SK-N-DZ (cell line): ENCODE measurements around the gene TBL2.
"Not testable (repeated sequence)": the region's sequence is repeated elsewhere in the genome, so short reads cannot be mapped to it uniquely, and the experiment has no call there.

Source experiments
- DNase-seq: peaks from one replicate; pipeline ENCODE4 v3.0.0-alpha.2; 2015; ENCODE audit warnings: low spot score

The TBL2 gene

GRCh38 chr7:73535918-73536317 lies 42.5 kb downstream of the TBL2 start:
- DNase-seq, result not testable (repeated sequence)

DNA sequence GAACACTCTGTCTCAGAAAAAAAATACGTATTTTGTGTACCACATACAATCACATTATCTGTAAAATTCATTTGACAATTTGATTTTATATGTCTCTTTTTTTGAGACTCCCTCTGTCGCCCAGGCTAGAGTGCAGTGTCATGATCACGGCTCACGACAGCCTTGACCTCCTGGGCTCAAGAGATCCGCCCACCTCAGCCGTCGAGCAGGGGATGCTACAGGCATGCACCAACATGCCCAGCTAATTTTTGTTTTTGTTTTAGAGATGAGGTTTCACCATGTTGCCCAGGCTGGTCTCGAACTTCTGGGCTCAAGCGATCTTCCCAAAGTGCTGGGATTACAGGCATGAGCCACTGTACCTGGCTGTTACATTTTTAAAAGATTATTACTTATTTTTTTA lies 44.6 kb downstream of the TBL2 start:
- DNase-seq, result no peak

GRCh38 chr7:73532224-73532623 lies 46.2 kb downstream of the TBL2 start:
- no peak for DNase-seq

DNA sequence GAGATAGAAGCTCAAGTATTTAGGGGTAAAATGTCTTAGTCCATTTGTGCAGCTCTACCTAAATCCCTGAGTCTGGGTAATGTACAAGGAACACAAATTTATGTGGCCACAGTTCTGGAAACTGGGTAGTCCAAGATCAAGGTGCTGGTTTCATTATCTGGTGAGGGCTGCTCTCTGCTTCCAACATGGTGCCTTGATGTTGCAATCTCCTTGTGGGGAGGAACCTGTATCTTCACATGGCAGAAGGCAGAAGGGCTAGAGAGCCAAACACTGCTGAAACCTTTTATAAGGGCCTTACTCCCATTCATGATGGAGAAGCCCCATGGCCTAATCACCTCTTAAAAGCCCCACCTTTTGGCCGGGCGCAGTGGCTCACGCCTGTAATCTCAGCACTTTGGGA lies 47.6 kb downstream of the TBL2 start:
- no peak for DNase-seq

DNA sequence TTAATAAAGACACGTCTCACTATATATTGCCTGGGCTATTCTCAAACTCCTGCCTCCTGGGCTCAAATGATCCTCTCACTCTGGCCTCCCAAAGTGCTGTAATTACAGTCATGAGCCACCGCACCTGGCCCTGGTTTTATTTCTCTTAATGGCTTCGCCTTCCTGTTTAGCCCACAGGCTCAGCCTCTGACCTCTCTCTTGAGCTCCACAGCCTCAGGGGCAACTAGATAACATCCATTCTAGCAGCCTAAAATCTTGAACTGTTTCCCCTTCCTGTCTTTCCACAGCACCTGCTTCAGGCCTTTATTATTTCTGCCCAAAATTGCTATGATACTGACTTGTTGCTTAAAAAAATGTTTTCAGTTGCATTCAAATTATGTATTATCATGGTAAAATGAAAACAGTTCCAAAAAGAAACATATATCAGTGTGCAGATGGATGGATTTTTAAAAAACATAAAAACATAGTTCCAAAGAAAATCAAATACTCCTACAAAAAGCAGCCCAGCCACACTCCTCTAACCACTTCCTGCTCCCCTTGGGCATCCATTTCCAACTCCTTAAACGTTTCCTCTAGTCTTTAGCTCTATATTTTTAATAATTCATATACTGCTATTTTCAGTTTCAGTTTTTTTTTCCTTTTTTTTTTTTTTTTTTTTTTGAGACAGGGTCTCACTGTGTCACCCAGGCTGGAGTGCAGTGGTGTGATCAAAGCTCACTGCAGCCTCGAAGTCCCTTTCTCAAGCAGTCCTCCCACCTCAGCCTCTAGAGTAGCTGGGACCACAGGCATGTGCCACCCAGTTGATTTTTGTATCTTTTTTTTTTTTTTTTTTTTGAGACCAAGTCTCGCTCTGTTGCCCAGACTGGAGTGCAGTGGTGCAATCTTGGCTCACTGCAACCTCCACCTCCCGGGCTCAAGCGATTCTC lies 51.2 kb downstream of the TBL2 start:
- no peak for DNase-seq

- DNase-seq, result not testable (repeated sequence)
Observed at GRCh38 chr7:73526158-73526494, 52.3 kb downstream of the TBL2 start.

GRCh38 chr7:73522105-73522872 lies 56.1 kb downstream of the TBL2 start, which contains the start of gene BAZ1B:
Gene BAZ1B (minus strand): TSS chr7:73522293. CDS start chr7:73521933, 360 bp downstream.
- DNase-seq, result peak; percentile 98

- peak; percentile 32 for DNase-seq
Observed at GRCh38 chr7:73521636-73522104, 56.7 kb downstream of the TBL2 start.

DNA sequence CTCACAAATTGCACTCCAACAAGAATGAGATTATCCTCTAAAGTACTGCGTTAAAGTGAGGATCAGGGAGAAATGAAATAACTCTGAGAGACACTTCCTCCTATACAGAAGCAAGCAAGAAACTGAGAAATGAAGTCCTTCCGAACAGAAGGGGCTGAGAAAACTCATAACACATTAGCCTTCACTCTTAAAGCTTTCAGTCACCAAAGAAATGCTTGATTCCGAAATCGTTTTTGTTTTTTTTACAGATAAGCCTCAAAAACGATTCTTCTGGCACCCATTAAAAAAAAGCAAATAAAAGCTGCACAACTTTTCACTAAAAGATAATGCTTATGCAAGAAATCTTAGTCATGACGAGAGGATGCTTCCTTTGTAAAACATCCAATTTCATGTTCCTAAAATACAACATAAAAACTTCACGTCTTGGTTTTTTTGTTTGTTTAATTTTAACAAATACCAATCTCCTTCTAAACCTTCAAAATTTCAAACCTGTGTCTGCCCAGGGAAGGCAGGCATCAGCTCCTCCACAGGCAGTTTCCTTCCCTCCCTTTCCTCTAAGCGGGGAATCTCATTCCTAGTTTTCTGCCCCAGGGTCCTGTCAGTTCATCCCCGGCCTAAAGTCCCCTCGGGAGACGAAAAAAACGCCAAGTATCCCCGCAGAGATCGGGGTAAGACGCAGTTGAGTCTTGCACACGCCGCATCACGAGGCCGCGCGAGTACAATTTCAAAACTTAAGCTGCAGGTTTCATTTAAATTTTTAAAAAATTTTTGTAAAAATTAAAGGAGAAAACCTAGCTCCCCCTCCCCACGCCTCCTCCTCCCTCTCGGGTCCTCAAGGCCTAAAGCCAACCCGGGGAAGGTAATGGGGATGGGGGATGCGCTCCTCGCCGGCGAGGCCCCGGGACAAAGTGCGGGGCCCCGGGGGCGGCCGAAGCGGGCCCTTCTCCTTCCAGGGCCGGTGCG lies 57.4 kb downstream of the TBL2 start:
- no peak for DNase-seq

- DNase-seq, result peak; percentile 22
Observed at GRCh38 chr7:73519867-73520672, 58.3 kb downstream of the TBL2 start.

- no peak for DNase-seq
Observed at GRCh38 chr7:73518470-73518869, 59.9 kb downstream of the TBL2 start.
